ENCODE results near the gene CTBP2.
"Not testable (repeated sequence)": the region's sequence is repeated elsewhere in the genome, so short reads cannot be mapped to it uniquely, and the experiment has no call there.

The CTBP2 gene

DNA sequence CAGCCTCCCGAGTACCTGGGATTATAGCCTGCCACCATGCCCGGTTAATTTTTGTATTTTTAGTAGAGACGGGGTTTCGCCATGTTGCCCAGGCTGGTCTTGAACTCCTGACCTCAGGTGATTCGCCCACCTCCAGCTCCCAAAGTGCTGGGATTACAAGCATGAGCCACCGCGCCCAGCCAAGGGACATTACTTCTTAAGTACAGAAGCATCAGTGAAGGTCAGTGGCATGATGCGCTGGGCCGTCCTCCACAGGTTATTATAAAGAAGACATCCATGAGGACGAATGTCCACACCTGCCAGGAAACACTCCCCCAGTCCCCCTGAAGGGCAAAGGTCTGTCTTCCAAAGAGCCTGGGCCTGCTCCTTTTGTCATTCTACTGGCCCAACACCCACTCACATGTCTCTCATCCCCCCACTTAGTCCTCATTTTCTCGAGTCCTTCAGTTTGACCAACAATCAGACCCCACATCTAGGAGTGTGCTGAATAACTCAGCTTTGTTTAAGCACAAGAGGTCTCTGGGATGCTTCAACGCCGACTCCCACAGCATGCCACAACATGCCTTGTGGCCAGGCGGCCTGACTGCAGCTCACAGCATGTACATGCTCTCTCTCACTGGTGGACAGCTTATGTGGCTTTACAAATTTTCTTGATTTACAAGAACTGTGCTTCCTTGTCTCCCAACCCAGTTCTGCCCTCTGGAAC lies 73.0 kb downstream of the CTBP2 start:
- DNase-seq (ENCODE audit: low read depth in 2 of 2) = no peak

DNA sequence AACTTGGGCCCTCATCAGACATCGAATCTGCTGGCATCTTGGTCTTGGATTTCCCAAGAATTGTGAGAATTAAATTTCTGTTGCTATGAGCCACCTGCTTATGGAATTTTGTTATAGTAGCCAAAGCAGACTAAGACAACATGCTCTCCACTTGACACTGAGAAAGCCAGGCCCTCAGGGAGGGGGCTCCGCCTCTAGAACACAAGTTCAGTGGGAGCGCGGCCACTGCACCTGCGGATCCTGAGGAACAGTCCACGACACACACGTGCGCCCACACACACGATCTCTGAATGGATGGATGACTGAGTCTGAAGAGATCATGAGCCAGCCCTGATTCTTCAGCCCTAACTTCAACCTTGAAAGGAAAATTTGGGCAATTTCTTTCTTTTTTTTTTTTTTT lies 73.7 kb downstream of the CTBP2 start:
- no peak for DNase-seq (ENCODE audit: low read depth in 2 of 2)

- DNase-seq (ENCODE audit: low read depth in 2 of 2) = no peak
Observed at GRCh38 chr10:125085258-125086054, 74.9 kb downstream of the CTBP2 start.

DNA sequence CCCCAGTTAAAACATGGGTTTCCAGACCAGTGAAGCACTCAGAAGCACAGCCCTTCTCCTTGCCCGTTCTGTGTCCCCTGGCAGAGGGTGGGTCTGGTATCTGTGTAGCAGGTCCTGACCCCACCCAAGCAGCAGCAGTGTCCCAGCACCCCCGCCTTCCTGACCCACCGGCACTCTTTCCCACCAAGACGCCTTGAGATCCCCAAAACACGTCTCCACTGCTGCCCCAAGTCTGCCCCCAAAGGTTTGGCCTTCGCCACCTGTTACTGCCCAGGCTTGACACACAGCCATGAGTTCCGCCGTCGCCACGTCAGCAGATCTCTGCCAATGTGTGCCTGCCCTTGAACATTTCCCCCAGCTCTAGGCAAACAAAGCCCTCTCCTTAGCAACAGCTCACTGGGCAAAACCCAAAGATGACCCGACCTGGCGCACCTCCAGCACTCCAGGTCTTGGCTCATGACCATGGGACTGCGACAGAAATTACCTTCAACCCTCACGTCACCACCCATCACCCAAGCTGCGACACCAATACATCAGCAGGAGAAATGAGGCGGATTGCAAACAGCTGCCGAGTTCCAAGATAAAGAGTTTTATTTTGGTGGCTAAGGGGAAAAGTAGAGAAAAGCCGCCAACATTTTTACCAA lies 75.6 kb downstream of the CTBP2 start:
- DNase-seq (ENCODE audit: low read depth in 2 of 2) = no peak

DNA sequence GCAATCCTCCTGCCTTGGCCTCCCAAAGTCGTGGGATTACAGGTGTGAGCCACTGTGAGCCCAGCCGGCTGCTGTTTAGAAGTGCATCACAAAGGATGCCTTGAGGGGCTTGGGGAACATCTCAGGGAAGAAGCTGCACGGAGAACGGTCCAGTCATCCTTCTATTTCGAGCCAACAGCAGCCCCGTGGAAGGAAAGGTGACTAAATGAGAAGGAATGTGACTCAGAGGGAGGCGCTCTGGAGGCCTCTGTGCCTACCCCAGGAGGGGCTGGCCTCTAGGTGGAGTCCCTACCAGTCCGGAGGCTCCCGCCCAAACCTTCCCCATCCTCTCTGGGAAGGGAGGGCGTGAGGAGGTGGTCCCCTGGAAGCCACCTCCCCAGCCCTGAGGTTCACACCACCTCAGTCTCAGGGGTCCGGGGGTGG lies 76.2 kb downstream of the CTBP2 start:
- DNase-seq (ENCODE audit: low read depth in 2 of 2) = no peak

- DNase-seq (ENCODE audit: low read depth in 2 of 2) = no peak
Observed at GRCh38 chr10:125083576-125083920, 76.8 kb downstream of the CTBP2 start.

GRCh38 chr10:125082881-125083575 lies 77.3 kb downstream of the CTBP2 start:
- DNase-seq (ENCODE audit: low read depth in 2 of 2) = no peak

GRCh38 chr10:125082471-125082870 lies 77.9 kb downstream of the CTBP2 start:
- not testable (repeated sequence) for DNase-seq (ENCODE audit: low read depth in 2 of 2)

- DNase-seq (ENCODE audit: low read depth in 2 of 2) = no peak
Observed at GRCh38 chr10:125081931-125082330, 78.4 kb downstream of the CTBP2 start.

GRCh38 chr10:125080984-125081383 lies 79.4 kb downstream of the CTBP2 start:
- DNase-seq (ENCODE audit: low read depth in 2 of 2) = no peak

DNA sequence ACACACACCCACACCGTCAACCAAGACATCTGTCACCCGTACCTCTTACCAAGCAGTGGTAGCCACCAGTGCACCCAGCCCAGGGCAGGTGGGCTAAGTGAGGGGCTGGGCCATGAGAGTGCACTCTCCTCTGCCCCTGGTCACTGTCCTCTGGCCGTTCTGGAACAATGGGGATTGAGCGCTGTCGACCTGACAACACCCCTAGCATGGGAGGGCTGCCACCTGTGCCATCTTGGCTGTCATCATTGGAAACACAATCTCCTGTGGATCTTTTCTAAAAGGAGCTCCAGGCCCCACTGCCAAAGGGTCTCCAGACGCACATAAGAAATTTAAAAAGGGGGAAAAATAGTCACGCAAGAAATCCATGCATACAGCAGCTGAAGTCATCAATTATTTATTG lies 80.1 kb downstream of the CTBP2 start:
- DNase-seq (ENCODE audit: low read depth in 2 of 2) = no peak

- DNase-seq (ENCODE audit: low read depth in 2 of 2) = no peak
Observed at GRCh38 chr10:125079091-125079600, 81.2 kb downstream of the CTBP2 start.

DNA sequence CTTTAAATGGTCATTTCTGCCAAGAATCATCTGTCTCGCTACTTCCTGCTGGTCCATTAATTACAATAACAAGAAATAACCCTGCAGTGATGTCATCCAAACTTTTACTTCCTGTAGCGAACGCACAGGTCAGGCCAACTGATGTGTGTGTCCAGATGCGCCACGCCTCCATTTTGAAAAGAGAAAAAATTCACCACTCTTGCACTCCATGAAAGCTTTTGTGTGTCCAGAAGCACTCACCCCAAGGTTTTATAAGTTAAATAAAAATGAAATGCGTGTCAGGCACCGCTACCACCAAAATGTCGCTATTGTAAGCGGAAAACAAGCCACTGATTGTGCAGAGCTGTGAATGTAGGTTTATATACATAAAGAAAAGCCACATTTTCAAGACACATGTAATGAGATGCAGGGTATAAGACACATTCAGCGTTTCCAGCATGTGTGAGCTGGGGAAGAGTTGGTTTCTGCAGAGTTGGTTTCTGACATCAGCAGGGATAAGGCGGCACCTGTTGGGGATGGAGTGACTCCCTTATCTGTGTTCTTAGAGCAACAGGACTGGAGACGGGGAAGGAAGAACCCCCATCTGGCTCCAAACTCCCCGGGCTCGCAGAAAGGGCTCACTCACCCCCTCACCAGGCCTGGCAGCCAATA lies 83.3 kb downstream of the CTBP2 start:
- no peak for DNase-seq (ENCODE audit: low read depth in 2 of 2)

- DNase-seq (ENCODE audit: low read depth in 2 of 2) = no peak
Observed at GRCh38 chr10:125076121-125076825, 84.1 kb downstream of the CTBP2 start.

DNA sequence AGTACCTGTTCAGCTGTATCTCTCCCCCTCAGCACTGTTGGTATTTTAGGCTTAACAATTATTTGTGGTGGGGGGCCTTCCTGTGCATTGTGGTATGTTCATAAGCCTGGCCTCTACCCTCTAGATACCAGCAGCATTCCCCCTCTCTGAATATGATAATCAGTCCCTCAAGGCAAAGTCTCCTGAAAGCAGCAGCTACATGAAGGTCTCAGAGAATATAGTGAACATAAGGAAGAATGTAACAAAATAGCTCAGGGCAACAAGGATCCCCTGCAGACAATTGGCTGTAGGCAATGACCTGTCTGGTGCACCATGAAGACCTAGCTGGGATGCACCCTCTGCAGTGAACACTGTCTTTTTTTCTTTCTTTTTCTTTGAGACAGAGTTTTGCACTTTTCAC lies 86.4 kb downstream of the CTBP2 start:
- DNase-seq (ENCODE audit: low read depth in 2 of 2) = no peak

DNA sequence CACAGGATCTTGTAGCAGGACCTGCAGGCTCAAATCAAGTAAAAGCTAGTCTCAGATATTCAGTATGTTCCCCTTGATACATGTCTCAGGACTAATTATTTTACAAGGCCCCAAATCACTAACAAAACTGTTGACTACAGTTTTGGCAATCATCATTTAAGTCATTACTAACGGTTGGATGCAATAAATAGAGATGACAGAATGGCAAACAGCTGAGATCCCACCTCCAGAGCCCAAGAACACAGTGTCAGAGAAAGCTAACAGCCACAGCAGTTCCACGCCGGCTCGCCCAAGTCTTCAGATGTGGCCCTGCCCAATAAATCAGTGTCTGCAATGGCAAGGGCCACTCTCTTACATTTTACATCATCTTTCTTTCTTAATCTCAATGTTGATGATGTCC lies 87.6 kb downstream of the CTBP2 start:
- DNase-seq (ENCODE audit: low read depth in 2 of 2) = no peak

- DNase-seq (ENCODE audit: low read depth in 2 of 2) = no peak
Observed at GRCh38 chr10:125071008-125071407, 89.4 kb downstream of the CTBP2 start.

GRCh38 chr10:125068406-125068805 lies 92.0 kb downstream of the CTBP2 start:
- DNase-seq (ENCODE audit: low read depth in 2 of 2) = no peak

DNA sequence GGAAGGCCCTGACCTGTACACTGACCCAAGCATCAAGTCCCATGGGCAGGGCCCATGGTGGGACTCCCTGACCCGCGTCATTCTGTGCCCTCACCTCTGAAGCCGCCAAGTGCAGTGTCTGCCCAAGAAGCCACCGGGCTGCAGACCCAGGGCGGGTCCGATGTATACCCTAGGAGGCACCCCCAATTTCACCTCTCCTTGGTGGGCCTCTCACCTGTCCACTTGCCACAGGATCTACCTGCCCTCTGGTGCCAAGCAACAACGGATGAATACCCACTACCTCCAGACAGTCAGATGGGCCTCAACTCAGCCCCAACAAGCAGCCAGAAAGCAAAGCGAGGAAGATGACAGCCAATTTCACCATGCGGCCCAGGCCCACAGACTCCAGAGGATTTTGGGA lies 92.6 kb downstream of the CTBP2 start:
- no peak for DNase-seq (ENCODE audit: low read depth in 2 of 2)

DNA sequence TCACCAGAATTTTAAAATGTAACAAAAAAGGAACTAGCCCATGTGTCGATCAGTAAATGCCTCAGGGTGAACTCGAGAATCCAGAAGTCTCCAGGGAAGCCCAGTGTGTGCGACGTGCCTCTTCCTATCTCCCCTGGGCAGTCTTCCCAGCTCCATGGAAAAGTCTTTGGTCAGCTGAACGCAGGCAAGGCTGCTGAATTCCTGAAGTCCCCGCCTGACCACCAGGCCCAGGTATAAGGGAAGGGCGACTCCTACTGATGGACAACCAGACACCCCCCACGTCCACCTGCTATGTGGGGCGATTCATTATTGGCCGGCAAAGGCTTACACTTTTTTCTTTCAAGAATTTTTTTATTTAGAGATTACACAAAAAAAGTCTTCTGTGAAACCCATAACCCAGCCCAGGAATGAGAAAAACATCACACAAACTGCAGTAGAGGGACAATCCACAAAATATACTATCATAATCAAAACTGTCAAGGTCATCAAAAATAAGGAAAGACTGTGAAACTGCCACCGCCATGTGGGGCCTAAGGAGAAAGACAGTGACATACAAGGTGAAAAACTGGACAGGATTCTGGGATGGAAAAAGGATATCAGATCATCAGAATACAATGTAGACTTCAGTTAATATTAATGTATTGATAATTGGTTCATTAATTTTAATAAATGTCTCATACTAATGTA lies 93.5 kb downstream of the CTBP2 start:
- DNase-seq (ENCODE audit: low read depth in 2 of 2) = no peak

Measured in stimulated activated CD4-positive, alpha-beta T cell treated with anti-CD3 and anti-CD28 coated beads, Interleukin-1b, Interleukin-23, amount 100 ng/mL, for 4 hours (primary cell).